Gastroesophageal sphincter (tissue), 3 donors: ENCODE data around the gene JMJD8.

ENCODE experiments used
- CTCF ChIP-seq, 4 experiments: fragments of 200-600 bp in 2 of 4; fragments of 450-650 bp in 2 of 4; sonication (generic) in 1 of 4; IDR thresholded peaks; one replicate each; pipeline ENCODE4 v1.5.1; 2017 to 2019; ENCODE audit warnings: antibody characterized with exemption in 4 of 4, mild to moderate bottlenecking in 2 of 4, moderate library complexity in 2 of 4
- EP300 ChIP-seq: sonication (generic); formaldehyde crosslinking; IDR thresholded peaks from one replicate; pipeline ENCODE4 v1.6.1; 2017; ENCODE audit warnings: antibody characterized with exemption, mild to moderate bottlenecking
- POLR2A ChIP-seq, 2 donors: fragments of 450-650 bp; IDR thresholded peaks; one replicate each; pipeline ENCODE4 v1.6.1; 2017; ENCODE audit warnings: antibody characterized with exemption in 2 of 2, mild to moderate bottlenecking in 2 of 2, moderate library complexity in 1 of 2
- POLR2AphosphoS5 ChIP-seq: sonication (generic); formaldehyde crosslinking; IDR thresholded peaks from one replicate; pipeline ENCODE4 v1.6.1; 2017; ENCODE audit warnings: antibody characterized with exemption

GRCh38 chr16:714558-715476 is 30.7 kb upstream of the JMJD8 start, which contains the start of gene METRN:
- TF ChIP-seq CTCF (IDR thresholded peaks at IDR 0.05), result no peak
- no peak for TF ChIP-seq POLR2AphosphoS5
- TF ChIP-seq POLR2A (IDR thresholded peaks at IDR 0.05), result no peak
- no peak for TF ChIP-seq EP300
